Middle frontal gyrus (tissue), 1 donor: ENCODE data around the gene KIAA1755.

Experiments used
- DNase-seq: peaks from one replicate; pipeline ENCODE4 v3.0.0-alpha.2; 2015; ENCODE audit warnings: low spot score; ENCODE audit errors: extremely low spot score

Gene KIAA1755

GRCh38 chr20:38221119-38221589 is 39.4 kb downstream of the KIAA1755 start:
- DNase-seq, result peak; percentile 31

GRCh38 chr20:38220587-38221118 is 39.9 kb downstream of the KIAA1755 start:
- DNase-seq, result no peak

- DNase-seq, result no peak
Measured at GRCh38 chr20:38219006-38219950, 41.3 kb downstream of the KIAA1755 start.

- DNase-seq, result no peak
Measured at GRCh38 chr20:38218566-38218885, 42.0 kb downstream of the KIAA1755 start.

- DNase-seq, result no peak
Measured at GRCh38 chr20:38217791-38218565, 42.6 kb downstream of the KIAA1755 start.

- DNase-seq, result no peak
Measured at GRCh38 chr20:38216746-38217595, 43.6 kb downstream of the KIAA1755 start.

- DNase-seq, result no peak
Measured at GRCh38 chr20:38216201-38216600, 44.3 kb downstream of the KIAA1755 start.

GRCh38 chr20:38215194-38216182 is 45.0 kb downstream of the KIAA1755 start:
- DNase-seq, result no peak

GRCh38 chr20:38214256-38215193 is 46.0 kb downstream of the KIAA1755 start:
- no peak for DNase-seq

- DNase-seq, result no peak
Measured at GRCh38 chr20:38213607-38213940, 47.0 kb downstream of the KIAA1755 start.

GRCh38 chr20:38212806-38213606 is 47.5 kb downstream of the KIAA1755 start:
- DNase-seq, result no peak

- DNase-seq, result peak; percentile 26
Measured at GRCh38 chr20:38211200-38212097, 49.1 kb downstream of the KIAA1755 start.

GRCh38 chr20:38210741-38211140 is 49.8 kb downstream of the KIAA1755 start:
- no peak for DNase-seq

- DNase-seq, result no peak
Measured at GRCh38 chr20:38209736-38210405, 50.7 kb downstream of the KIAA1755 start.

GRCh38 chr20:38209054-38209675 is 51.4 kb downstream of the KIAA1755 start:
- DNase-seq, result no peak

GRCh38 chr20:38208523-38208922 is 52.0 kb downstream of the KIAA1755 start:
- no peak for DNase-seq
